ENCODE results near the gene CLDN5. TPM values are rescaled to one million over a fixed set of nuclear protein-coding genes. Genes with fewer than 3 reads are reported as not detected.
A peak's percentile ranks its signal among the peaks of the same experiment; 100 is the strongest.

CLDN5 gene
- total RNA-seq, 1 donor from 2014 or later = not detected

GRCh38 chr22:19477321-19478044 is 46.7 kb downstream of the CLDN5 start:
- Histone ChIP-seq H3K9me3 (ENCODE audit: insufficient read depth, low read depth, low read length) (no peaks in the 10 kb centered on the region), H3K27me3 (ENCODE audit: insufficient read depth, low read length) (no peaks in the 10 kb centered on the region), H4K20me1 (ENCODE audit: insufficient read depth, low read length) (peaks cover 55% of the 10 kb centered on the region), H3K36me3 (ENCODE audit: insufficient read depth, low read length) (peaks cover 15% of the 10 kb centered on the region), H3K79me2 (ENCODE audit: insufficient read depth, low read length) (peaks cover 71% of the 10 kb centered on the region), H3K4me2 (ENCODE audit: low read length) (peak overlapping the region; percentile 90), H3K4me1 (ENCODE audit: insufficient read depth, low read length) (peaks cover 7% of the 10 kb centered on the region), H3K27ac (ENCODE audit: low read depth, low read length) (no peak overlapping the region), H3K4me3 (ENCODE audit: insufficient read depth, low read depth, low read length) (peak overlapping the region; percentile 92), H3K9ac (ENCODE audit: low read length) (peak overlapping the region; percentile 94), H2AFZ (ENCODE audit: low read depth, low read length) (no peak overlapping the region)
- TF ChIP-seq EZH2 (IDR thresholded peaks at IDR 0.05; ENCODE audit: insufficient read depth, low read length) = no peak
- peak; percentile 11 for TF ChIP-seq CTCF (IDR thresholded peaks at IDR 0.05; ENCODE audit: insufficient read depth, low read depth, low read length)
- no peak for FAIRE-seq
- DNase-seq (ENCODE audit: low read depth) = no peak
- H3K4me1 Mint-ChIP-seq (ENCODE audit: low read depth, unreplicated experiment) = peaks cover 18% of the 10 kb centered on the region
- H3K36me3 Mint-ChIP-seq (ENCODE audit: low read depth, unreplicated experiment) = peaks cover 11% of the 10 kb centered on the region
- no peaks in the 10 kb centered on the region for H3K9me3 Mint-ChIP-seq (ENCODE audit: unreplicated experiment)
- H3K27ac Mint-ChIP-seq (ENCODE audit: unreplicated experiment) = no peak overlapping the region
- no peaks in the 10 kb centered on the region for H3K27me3 Mint-ChIP-seq (ENCODE audit: low read depth, unreplicated experiment)
- peak overlapping the region; percentile 92 for H3K4me3 Mint-ChIP-seq (ENCODE audit: unreplicated experiment)

- H3K4me1 ChIP-seq (ENCODE audit: insufficient read depth, low read length) = peaks cover 7% of the 10 kb centered on the region
- no peak overlapping the region for H3K27ac ChIP-seq (ENCODE audit: low read depth, low read length)
- H2AFZ ChIP-seq (ENCODE audit: low read depth, low read length) = no peak overlapping the region
- H3K4me2 ChIP-seq (ENCODE audit: low read length) = no peak overlapping the region
- Mint-ChIP-seq H3K27ac (ENCODE audit: unreplicated experiment) (no peak overlapping the region), H3K36me3 (ENCODE audit: low read depth, unreplicated experiment) (peaks cover 11% of the 10 kb centered on the region), H3K9me3 (ENCODE audit: unreplicated experiment) (no peaks in the 10 kb centered on the region), H3K4me3 (ENCODE audit: unreplicated experiment) (no peak overlapping the region), H3K27me3 (ENCODE audit: low read depth, unreplicated experiment) (no peaks in the 10 kb centered on the region), H3K4me1 (ENCODE audit: low read depth, unreplicated experiment) (peaks cover 18% of the 10 kb centered on the region)
- TF ChIP-seq EZH2 (IDR thresholded peaks at IDR 0.05; ENCODE audit: insufficient read depth, low read length) = no peak
- no peak for TF ChIP-seq CTCF (IDR thresholded peaks at IDR 0.05; ENCODE audit: insufficient read depth, low read depth, low read length)
- no peak overlapping the region for H3K9ac ChIP-seq (ENCODE audit: low read length)
- no peak overlapping the region for H3K4me3 ChIP-seq (ENCODE audit: insufficient read depth, low read depth, low read length)
- no peaks in the 10 kb centered on the region for H3K27me3 ChIP-seq (ENCODE audit: insufficient read depth, low read length)
- peaks cover 18% of the 10 kb centered on the region for H3K36me3 ChIP-seq (ENCODE audit: insufficient read depth, low read length)
- FAIRE-seq = no peak
- H3K9me3 ChIP-seq (ENCODE audit: insufficient read depth, low read depth, low read length) = no peaks in the 10 kb centered on the region
- H4K20me1 ChIP-seq (ENCODE audit: insufficient read depth, low read length) = peaks cover 64% of the 10 kb centered on the region
- peaks cover 76% of the 10 kb centered on the region for H3K79me2 ChIP-seq (ENCODE audit: insufficient read depth, low read length)
- no peak for DNase-seq (ENCODE audit: low read depth)
Measured at GRCh38 chr22:19476023-19476422, 48.2 kb downstream of the CLDN5 start.

GRCh38 chr22:19473578-19473977 is 50.6 kb downstream of the CLDN5 start:
- H3K36me3 ChIP-seq (ENCODE audit: insufficient read depth, low read length) = peaks cover 26% of the 10 kb centered on the region
- DNase-seq (ENCODE audit: low read depth) = no peak
- H4K20me1 ChIP-seq (ENCODE audit: insufficient read depth, low read length) = peaks cover 82% of the 10 kb centered on the region
- H3K4me3 ChIP-seq (ENCODE audit: insufficient read depth, low read depth, low read length) = no peak overlapping the region
- TF ChIP-seq CTCF (IDR thresholded peaks at IDR 0.05; ENCODE audit: insufficient read depth, low read depth, low read length) (no peak), EZH2 (IDR thresholded peaks at IDR 0.05; ENCODE audit: insufficient read depth, low read length) (no peak)
- no peak overlapping the region for H3K27ac Mint-ChIP-seq (ENCODE audit: unreplicated experiment)
- no peak overlapping the region for H2AFZ ChIP-seq (ENCODE audit: low read depth, low read length)
- no peak overlapping the region for H3K9ac ChIP-seq (ENCODE audit: low read length)
- peaks cover 20% of the 10 kb centered on the region for H3K36me3 Mint-ChIP-seq (ENCODE audit: low read depth, unreplicated experiment)
- no peak for FAIRE-seq
- no peaks in the 10 kb centered on the region for H3K27me3 Mint-ChIP-seq (ENCODE audit: low read depth, unreplicated experiment)
- no peaks in the 10 kb centered on the region for H3K9me3 ChIP-seq (ENCODE audit: insufficient read depth, low read depth, low read length)
- H3K4me1 ChIP-seq (ENCODE audit: insufficient read depth, low read length) = peaks cover 7% of the 10 kb centered on the region
- no peaks in the 10 kb centered on the region for H3K9me3 Mint-ChIP-seq (ENCODE audit: unreplicated experiment)
- H3K4me3 Mint-ChIP-seq (ENCODE audit: unreplicated experiment) = no peak overlapping the region
- no peaks in the 10 kb centered on the region for H3K27me3 ChIP-seq (ENCODE audit: insufficient read depth, low read length)
- H3K27ac ChIP-seq (ENCODE audit: low read depth, low read length) = no peak overlapping the region
- peaks cover 67% of the 10 kb centered on the region for H3K79me2 ChIP-seq (ENCODE audit: insufficient read depth, low read length)
- peaks cover 18% of the 10 kb centered on the region for H3K4me1 Mint-ChIP-seq (ENCODE audit: low read depth, unreplicated experiment)
- no peak overlapping the region for H3K4me2 ChIP-seq (ENCODE audit: low read length)

Data from astrocyte (in vitro differentiated cells and primary cell).